ENCODE data around the gene LIX1L.
"Not testable (repeated sequence)": the region's sequence is repeated elsewhere in the genome, so short reads cannot be mapped to it uniquely, and the experiment has no call there.

LIX1L gene

GRCh38 chr1:145936247-145936646 lies 21.6 kb downstream of the LIX1L start:
- DNase-seq (ENCODE audit: low read depth in 2 of 2): no peak

- no peak for DNase-seq (ENCODE audit: low read depth in 2 of 2)
Measured at GRCh38 chr1:145935708-145936107, 22.1 kb downstream of the LIX1L start.

- DNase-seq (ENCODE audit: low read depth in 2 of 2): not testable (repeated sequence)
Measured at GRCh38 chr1:145932522-145933009, 25.3 kb downstream of the LIX1L start.

- DNase-seq (ENCODE audit: low read depth in 2 of 2): no peak
Measured at GRCh38 chr1:145927916-145928643, 29.7 kb downstream of the LIX1L start.

- DNase-seq (ENCODE audit: low read depth in 2 of 2): peak; percentile 83 to 85
Measured at GRCh38 chr1:145927063-145927886, 30.5 kb downstream of the LIX1L start, which contains the start of gene RBM8A. TSS of gene RBM8A (minus strand) at chr1:145927484. CDS start at chr1:145927426, 58 bp downstream.

GRCh38 chr1:145926686-145927062 lies 31.1 kb downstream of the LIX1L start:
- peak in 1 of 2 donors; percentile 12 for DNase-seq (ENCODE audit: low read depth in 2 of 2)

- DNase-seq (ENCODE audit: low read depth in 2 of 2): no peak
Measured at GRCh38 chr1:145922266-145922665, 35.6 kb downstream of the LIX1L start.

GRCh38 chr1:145920297-145920696 lies 37.5 kb downstream of the LIX1L start:
- DNase-seq (ENCODE audit: low read depth in 2 of 2): not testable (repeated sequence)

- DNase-seq (ENCODE audit: low read depth in 2 of 2): no peak
Measured at GRCh38 chr1:145918992-145919939, 38.6 kb downstream of the LIX1L start.

GRCh38 chr1:145918144-145918991 lies 39.4 kb downstream of the LIX1L start, which contains the start of gene PEX11B:
TSS of gene PEX11B (minus strand) at chr1:145918717. CDS start at chr1:145918688, 29 bp downstream.
- DNase-seq (ENCODE audit: low read depth in 2 of 2): peak; percentile 83 to 86

GRCh38 chr1:145917595-145917994 lies 40.2 kb downstream of the LIX1L start:
- DNase-seq (ENCODE audit: low read depth in 2 of 2): no peak

GRCh38 chr1:145916745-145917144 lies 41.1 kb downstream of the LIX1L start:
- no peak for DNase-seq (ENCODE audit: low read depth in 2 of 2)

GRCh38 chr1:145912128-145912641 lies 45.6 kb downstream of the LIX1L start:
- no peak for DNase-seq (ENCODE audit: low read depth in 2 of 2)

- DNase-seq (ENCODE audit: low read depth in 2 of 2): no peak
Measured at GRCh38 chr1:145908653-145909052, 49.2 kb downstream of the LIX1L start.

- DNase-seq (ENCODE audit: low read depth in 2 of 2): no peak
Measured at GRCh38 chr1:145906954-145907753, 50.7 kb downstream of the LIX1L start.

GRCh38 chr1:145901312-145902021 lies 56.4 kb downstream of the LIX1L start:
- DNase-seq (ENCODE audit: low read depth in 2 of 2): no peak

GRCh38 chr1:145898756-145899155 lies 59.1 kb downstream of the LIX1L start:
- no peak for DNase-seq (ENCODE audit: low read depth in 2 of 2)

- DNase-seq (ENCODE audit: low read depth in 2 of 2): no peak
Measured at GRCh38 chr1:145897969-145898368, 59.8 kb downstream of the LIX1L start.

GRCh38 chr1:145895471-145895870 lies 62.3 kb downstream of the LIX1L start:
- DNase-seq (ENCODE audit: low read depth in 2 of 2): no peak

Data from stimulated activated CD8-positive, alpha-beta memory T cell treated with anti-CD3 and anti-CD28 coated beads, Interleukin-2, amount 100 ng/mL, for 1 hour (primary cell).